ENCODE measurements around the gene CPLANE2. TPM values are rescaled to one million over a fixed set of nuclear protein-coding genes. Genes with fewer than 3 reads are reported as not detected.

The CPLANE2 gene
- total RNA-seq, 2 experiments from 2014 or later, result 11.6 to 15.4 TPM

- no peak for DNase-seq (ENCODE audit: low spot score)
- no peak overlapping the region for H3K4me2 ChIP-seq (ENCODE audit: low read length)
- intact Hi-C loops (cut with micrococcal nuclease; ENCODE audit: unreplicated experiment), result loop anchor here (10.0 kb wide), 1 partner anchor 179 kb away; the partner anchor contains the start of gene SRARP
- no peaks in the 10 kb centered on the region for H4K20me1 ChIP-seq (ENCODE audit: insufficient read depth, low read length)
- ChIA-PET CTCF (ENCODE audit: unreplicated experiment) (interaction anchor here (0.6 kb wide), 1 partner anchor 101 kb away, joined by 5 read pairs; no protein-coding TSS in a partner anchor), POLR2A (no interaction called here)
- H3K4me1 ChIP-seq (ENCODE audit: insufficient read depth, low read length, poor library complexity, severe bottlenecking), result no peaks in the 10 kb centered on the region
- H3K4me3 ChIP-seq (ENCODE audit: low read depth, low read length, poor library complexity, severe bottlenecking), result no peak overlapping the region
- H3K27ac ChIP-seq (ENCODE audit: low read depth, low read length, poor library complexity, severe bottlenecking), result no peak overlapping the region
- no peaks in the 10 kb centered on the region for H3K36me3 ChIP-seq (ENCODE audit: insufficient read depth, low read length)
- H3K9me3 ChIP-seq (ENCODE audit: low read length), result no peaks in the 10 kb centered on the region
- no peaks in the 10 kb centered on the region for H3K9me2 ChIP-seq (ENCODE audit: insufficient read depth, low read length)
- TF ChIP-seq EZH2phosphoT487 (IDR thresholded peaks at IDR 0.05; ENCODE audit: borderline replicate concordance, low read depth, low read length), result no peak
- TF ChIP-seq, protein P1, sequence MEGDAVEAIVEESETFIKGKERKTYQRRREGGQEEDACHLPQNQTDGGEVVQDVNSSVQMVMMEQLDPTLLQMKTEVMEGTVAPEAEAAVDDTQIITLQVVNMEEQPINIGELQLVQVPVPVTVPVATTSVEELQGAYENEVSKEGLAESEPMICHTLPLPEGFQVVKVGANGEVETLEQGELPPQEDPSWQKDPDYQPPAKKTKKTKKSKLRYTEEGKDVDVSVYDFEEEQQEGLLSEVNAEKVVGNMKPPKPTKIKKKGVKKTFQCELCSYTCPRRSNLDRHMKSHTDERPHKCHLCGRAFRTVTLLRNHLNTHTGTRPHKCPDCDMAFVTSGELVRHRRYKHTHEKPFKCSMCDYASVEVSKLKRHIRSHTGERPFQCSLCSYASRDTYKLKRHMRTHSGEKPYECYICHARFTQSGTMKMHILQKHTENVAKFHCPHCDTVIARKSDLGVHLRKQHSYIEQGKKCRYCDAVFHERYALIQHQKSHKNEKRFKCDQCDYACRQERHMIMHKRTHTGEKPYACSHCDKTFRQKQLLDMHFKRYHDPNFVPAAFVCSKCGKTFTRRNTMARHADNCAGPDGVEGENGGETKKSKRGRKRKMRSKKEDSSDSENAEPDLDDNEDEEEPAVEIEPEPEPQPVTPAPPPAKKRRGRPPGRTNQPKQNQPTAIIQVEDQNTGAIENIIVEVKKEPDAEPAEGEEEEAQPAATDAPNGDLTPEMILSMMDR (conservative IDR thresholded peaks at IDR 0.05; ENCODE audit: low read length), result no peak
- no peak overlapping the region for H2AFZ ChIP-seq (ENCODE audit: low read length)
- no TSS peak for BruUV-seq (replicated peaks)
- no peaks in the 10 kb centered on the region for H3K79me2 ChIP-seq (ENCODE audit: insufficient read depth, low read depth, low read length)
Measured at GRCh38 chr1:16183765-16184556, 53.0 kb downstream of the CPLANE2 start.

DNA sequence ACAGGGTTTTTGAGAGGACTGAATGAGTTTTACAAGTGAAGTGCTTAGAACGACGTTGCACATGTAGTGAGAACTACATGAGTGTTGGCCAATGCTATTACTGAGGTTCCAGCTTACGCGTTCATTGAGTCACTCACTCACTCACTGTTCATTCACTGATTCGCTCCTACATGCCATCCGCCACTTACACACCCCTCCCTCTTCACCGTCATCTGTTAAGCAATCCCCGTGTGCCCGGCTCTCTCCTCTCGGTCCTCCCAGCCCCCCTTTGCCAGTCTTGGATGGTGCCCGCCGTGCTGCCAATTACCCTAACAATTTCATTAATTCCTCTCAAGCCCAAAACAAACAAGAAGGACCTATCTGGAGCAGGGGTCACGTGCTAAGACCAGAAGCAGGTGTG is 53.8 kb downstream of the CPLANE2 start:
- TF ChIP-seq, protein P1 (conservative IDR thresholded peaks at IDR 0.05; ENCODE audit: low read length), result no peak
- TF ChIP-seq EZH2phosphoT487 (IDR thresholded peaks at IDR 0.05; ENCODE audit: borderline replicate concordance, low read depth, low read length), result no peak
- H3K9me2 ChIP-seq (ENCODE audit: insufficient read depth, low read length), result no peaks in the 10 kb centered on the region
- no peaks in the 10 kb centered on the region for H4K20me1 ChIP-seq (ENCODE audit: insufficient read depth, low read length)
- H3K79me2 ChIP-seq (ENCODE audit: insufficient read depth, low read depth, low read length), result no peaks in the 10 kb centered on the region
- no peak overlapping the region for H3K4me3 ChIP-seq (ENCODE audit: low read depth, low read length, poor library complexity, severe bottlenecking)
- POLR2A ChIA-PET, result interaction anchor here (0.5 kb wide), 1 partner anchor 97 kb away, joined by 4 read pairs; no protein-coding TSS in a partner anchor
- no peaks in the 10 kb centered on the region for H3K4me1 ChIP-seq (ENCODE audit: insufficient read depth, low read length, poor library complexity, severe bottlenecking)
- intact Hi-C loops (cut with micrococcal nuclease; ENCODE audit: unreplicated experiment), result loop anchor here (10.0 kb wide), 1 partner anchor 178 kb away; the partner anchor contains the start of gene SRARP
- H2AFZ ChIP-seq (ENCODE audit: low read length), result no peak overlapping the region
- H3K9me3 ChIP-seq (ENCODE audit: low read length), result no peaks in the 10 kb centered on the region
- CTCF ChIA-PET (ENCODE audit: unreplicated experiment), result no interaction called here
- no peak overlapping the region for H3K27ac ChIP-seq (ENCODE audit: low read depth, low read length, poor library complexity, severe bottlenecking)
- DNase-seq (ENCODE audit: low spot score), result no peak
- no TSS peak for BruUV-seq (replicated peaks)
- H3K4me2 ChIP-seq (ENCODE audit: low read length), result no peak overlapping the region
- no peaks in the 10 kb centered on the region for H3K36me3 ChIP-seq (ENCODE audit: insufficient read depth, low read length)

All from OCI-LY7 (cell line).